Measurements from ENCODE around the gene RPL18. TPM values are rescaled to one million over a fixed set of nuclear protein-coding genes. Genes with fewer than 3 reads are reported as not detected.

Gene RPL18
- total and polyA plus RNA-seq, 9 of the 15 experiments (the other 6 are each of a cell fraction or from before 2014, with no cell fraction given): 312 to 2,635 (median 1,653) TPM

GRCh38 chr19:48634036-48634342, 15.0 kb upstream of the RPL18 start (continued):
- no peak for TF ChIP-seq E2F8 (IDR thresholded peaks at IDR 0.05; ENCODE audit: low read depth, partially characterized antibody)
- 0 out of 2 replicates have a peak, but pooled peaks have one; percentile 18 for TF ChIP-seq RREB1 (CRISPR knock-in tag; IDR thresholded peaks at IDR 0.05)
- TF ChIP-seq BRD9 (IDR thresholded peaks at IDR 0.05; ENCODE audit: low read depth, partially characterized antibody): peak; percentile 15
- TF ChIP-seq ZNF512 (tag; IDR thresholded peaks at IDR 0.05): no peak
- no peak for TF ChIP-seq SMAD4 (CRISPR knock-in tag; conservative IDR thresholded peaks at IDR 0.05)
- no peak for TF ChIP-seq RUNX1 (IDR thresholded peaks at IDR 0.05; ENCODE audit: low read depth)
- no peak for TF ChIP-seq KAT8 (IDR thresholded peaks at IDR 0.05; ENCODE audit: low read depth)
- no peak for TF ChIP-seq PHTF2 (CRISPR knock-in tag; IDR thresholded peaks at IDR 0.05)
- TF ChIP-seq ZBTB9 (CRISPR knock-in tag; IDR thresholded peaks at IDR 0.05): peak; percentile 59; the same call in 1 of the 2 replicates
- no peak for TF ChIP-seq SPI1 (IDR thresholded peaks at IDR 0.05; ENCODE audit: borderline replicate concordance, low read depth, low read length)
- TF ChIP-seq ZNF551 (CRISPR knock-in tag; IDR thresholded peaks at IDR 0.05): no peak
- TF ChIP-seq SMC3 (conservative IDR thresholded peaks at IDR 0.05; ENCODE audit: insufficient read depth, low read depth, low read length): no peak
- no peak for TF ChIP-seq UBTF (IDR thresholded peaks at IDR 0.05; ENCODE audit: borderline replicate concordance in 1 of 2, low read depth in 2 of 2, low read length in 2 of 2)
- TF ChIP-seq ZNF431 (CRISPR knock-in tag; IDR thresholded peaks at IDR 0.05): peak; percentile 54; the same call in 1 of the 2 replicates
- no peak for TF ChIP-seq ZNF316 (IDR thresholded peaks at IDR 0.05)

Measured in K562 (cell line).